Thoracic aorta (tissue), 2 donors: ENCODE measurements around the gene ZBTB17. TPM values are rescaled to one million over a fixed set of nuclear protein-coding genes. Genes with fewer than 3 reads are reported as not detected.

ENCODE experiments used
- ATAC-seq: fragments of 150-250 bp; one replicate; pipeline ENCODE4 v1.8.0; 2017; ENCODE audit warnings: low read depth; ENCODE audit not compliant: insufficient number of reproducible peaks, low FRiP score
- DNase-seq: peaks from one replicate; pipeline ENCODE4 v3.0.0-alpha.2; 2020; ENCODE audit warnings: low spot score
- H3K27ac ChIP-seq, 2 donors: fragments of 200-600 bp; sonication (generic); 1 replicate in 1 of 2; 2 replicates in 1 of 2; pipeline ENCODE4 v1.5.1; 2016; ENCODE audit warnings: mild to moderate bottlenecking in 2 of 2, moderate library complexity in 2 of 2
- H3K27me3 ChIP-seq: fragments of 200-600 bp; sonication (generic); replicated peaks from 2 replicates; pipeline ENCODE4 v1.6.0; 2016; ENCODE audit warnings: mild to moderate bottlenecking; ENCODE audit not compliant: insufficient read depth
- H3K36me3 ChIP-seq: fragments of 200-600 bp; sonication (generic); one replicate; pipeline ENCODE4 v1.5.1; 2016
- H3K4me1 ChIP-seq, 2 donors: fragments of 200-600 bp; sonication (generic); 1 replicate in 1 of 2; 2 replicates in 1 of 2; pipeline versions ENCODE4 v1.5.1 to v1.6.0; 2016; ENCODE audit warnings: low read depth in 2 of 2, mild to moderate bottlenecking in 1 of 2; ENCODE audit not compliant: control insufficient read depth in 1 of 2
- H3K4me3 ChIP-seq: fragments of 200-600 bp; sonication (generic); 2 replicates; pipeline ENCODE4 v1.5.1; 2016; ENCODE audit warnings: mild to moderate bottlenecking
- H3K9me3 ChIP-seq: fragments of 200-600 bp; sonication (generic); 2 replicates; pipeline ENCODE4 v1.5.1; 2016
- total RNA-seq, 2 donors: library from RNA; depleted of rRNA; stranded (reverse); fragments of >200 nt; gene quantifications; one replicate each; pipeline versions ENCODE4 v1.1.0 to v1.2.3, GENCODE V29; 2016
- TF ChIP-seq, protein P1 (sequence below): fragments of 200-600 bp; sonication (generic); IDR thresholded peaks from one replicate; pipeline ENCODE4 v1.5.1; 2019; ENCODE audit warnings: antibody characterized with exemption

ZBTB17 gene
- total RNA-seq, 2 donors from 2014 or later = 42.9 to 46.5 TPM

DNA sequence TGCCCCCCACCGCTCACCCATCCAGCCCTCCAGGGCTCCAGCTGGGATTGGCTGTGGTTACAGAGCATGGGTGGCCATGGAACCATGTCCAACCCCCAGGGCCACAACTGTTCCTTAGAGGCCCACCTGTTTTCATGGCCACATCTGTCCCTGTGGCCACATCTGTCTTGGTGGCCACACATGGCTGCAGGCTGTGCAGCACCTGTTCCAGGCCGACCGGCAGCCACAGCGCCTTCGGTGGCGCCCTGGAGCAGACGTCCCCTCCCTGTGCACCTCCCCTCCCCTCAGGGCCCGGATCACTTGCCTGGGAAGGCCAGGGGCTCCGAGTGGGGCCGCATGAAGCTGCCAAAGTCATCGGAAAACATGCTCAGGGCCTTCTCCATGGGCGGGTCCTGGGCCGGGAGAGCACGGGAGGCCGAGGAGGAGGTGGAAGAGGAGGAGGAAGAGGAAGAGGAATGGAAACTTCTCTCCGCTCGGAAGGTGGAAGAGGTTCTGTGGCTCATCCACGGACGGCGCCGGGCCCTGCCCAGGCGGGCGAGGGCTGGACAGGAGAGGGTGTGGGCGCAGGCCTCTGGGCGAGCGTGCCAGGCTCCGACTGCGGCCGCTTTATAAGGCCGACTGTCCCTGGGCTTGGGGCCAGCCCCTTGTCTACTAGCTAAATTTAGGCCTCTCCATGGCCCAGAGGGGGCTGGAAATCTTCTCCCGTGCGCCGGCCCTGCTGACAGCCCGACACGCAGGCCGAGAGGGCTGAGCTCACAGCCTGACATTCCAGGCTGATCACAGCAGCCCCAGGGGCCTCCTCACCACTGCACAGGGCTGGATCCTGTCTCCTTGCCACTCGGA, 41.8 kb upstream of the ZBTB17 start, which contains the start of gene HSPB7:
TSS of gene HSPB7 (minus strand) at position 583 of the 843 bp plus-strand sequence. CDS start at position 503, 80 bp downstream.
- TF ChIP-seq, protein P1, sequence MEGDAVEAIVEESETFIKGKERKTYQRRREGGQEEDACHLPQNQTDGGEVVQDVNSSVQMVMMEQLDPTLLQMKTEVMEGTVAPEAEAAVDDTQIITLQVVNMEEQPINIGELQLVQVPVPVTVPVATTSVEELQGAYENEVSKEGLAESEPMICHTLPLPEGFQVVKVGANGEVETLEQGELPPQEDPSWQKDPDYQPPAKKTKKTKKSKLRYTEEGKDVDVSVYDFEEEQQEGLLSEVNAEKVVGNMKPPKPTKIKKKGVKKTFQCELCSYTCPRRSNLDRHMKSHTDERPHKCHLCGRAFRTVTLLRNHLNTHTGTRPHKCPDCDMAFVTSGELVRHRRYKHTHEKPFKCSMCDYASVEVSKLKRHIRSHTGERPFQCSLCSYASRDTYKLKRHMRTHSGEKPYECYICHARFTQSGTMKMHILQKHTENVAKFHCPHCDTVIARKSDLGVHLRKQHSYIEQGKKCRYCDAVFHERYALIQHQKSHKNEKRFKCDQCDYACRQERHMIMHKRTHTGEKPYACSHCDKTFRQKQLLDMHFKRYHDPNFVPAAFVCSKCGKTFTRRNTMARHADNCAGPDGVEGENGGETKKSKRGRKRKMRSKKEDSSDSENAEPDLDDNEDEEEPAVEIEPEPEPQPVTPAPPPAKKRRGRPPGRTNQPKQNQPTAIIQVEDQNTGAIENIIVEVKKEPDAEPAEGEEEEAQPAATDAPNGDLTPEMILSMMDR = peak; percentile 24
- peak within 1 kb of the TSS; percentile 97 to 100 for H3K27ac ChIP-seq
- H3K4me1 ChIP-seq = peaks cover 40 to 71% of the 10 kb centered on the region in 2 donors
- no peaks in the 10 kb centered on the region for H3K27me3 ChIP-seq
- peaks cover 8% of the 10 kb centered on the region for H3K36me3 ChIP-seq
- H3K4me3 ChIP-seq = peak within 1 kb of the TSS; percentile 83
- H3K9me3 ChIP-seq = no peaks in the 10 kb centered on the region
- peak; percentile 65 for DNase-seq
- peak; percentile 8 for ATAC-seq

DNA sequence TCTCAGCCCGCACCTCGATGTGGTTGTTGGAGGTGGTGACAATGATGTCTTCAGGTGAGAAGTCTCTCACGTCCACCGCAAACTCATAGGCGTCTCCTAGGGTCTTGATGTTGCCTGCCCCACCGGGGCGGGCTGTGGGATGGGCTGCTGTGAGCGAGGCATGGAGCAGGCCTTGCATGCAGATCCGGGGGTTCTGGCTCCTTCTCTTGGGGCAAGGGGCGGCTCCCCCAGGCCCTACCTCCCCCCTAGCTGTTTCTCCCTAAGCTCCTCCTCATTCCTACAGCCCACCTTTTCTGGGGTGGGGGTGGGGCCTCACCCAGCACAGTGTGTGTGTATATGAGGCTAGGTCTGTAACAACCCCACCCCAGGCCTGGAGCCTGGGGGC, 41.2 kb upstream of the ZBTB17 start:
- H3K9me3 ChIP-seq = no peaks in the 10 kb centered on the region
- DNase-seq = no peak
- ATAC-seq = no peak
- peak overlapping the region; percentile 97 to 100 for H3K27ac ChIP-seq
- TF ChIP-seq, protein P1 = no peak
- H3K4me3 ChIP-seq = peak overlapping the region; percentile 83
- no peaks in the 10 kb centered on the region for H3K27me3 ChIP-seq
- H3K4me1 ChIP-seq = peaks cover 47 to 78% of the 10 kb centered on the region in 2 donors
- H3K36me3 ChIP-seq = peaks cover 8% of the 10 kb centered on the region

DNA sequence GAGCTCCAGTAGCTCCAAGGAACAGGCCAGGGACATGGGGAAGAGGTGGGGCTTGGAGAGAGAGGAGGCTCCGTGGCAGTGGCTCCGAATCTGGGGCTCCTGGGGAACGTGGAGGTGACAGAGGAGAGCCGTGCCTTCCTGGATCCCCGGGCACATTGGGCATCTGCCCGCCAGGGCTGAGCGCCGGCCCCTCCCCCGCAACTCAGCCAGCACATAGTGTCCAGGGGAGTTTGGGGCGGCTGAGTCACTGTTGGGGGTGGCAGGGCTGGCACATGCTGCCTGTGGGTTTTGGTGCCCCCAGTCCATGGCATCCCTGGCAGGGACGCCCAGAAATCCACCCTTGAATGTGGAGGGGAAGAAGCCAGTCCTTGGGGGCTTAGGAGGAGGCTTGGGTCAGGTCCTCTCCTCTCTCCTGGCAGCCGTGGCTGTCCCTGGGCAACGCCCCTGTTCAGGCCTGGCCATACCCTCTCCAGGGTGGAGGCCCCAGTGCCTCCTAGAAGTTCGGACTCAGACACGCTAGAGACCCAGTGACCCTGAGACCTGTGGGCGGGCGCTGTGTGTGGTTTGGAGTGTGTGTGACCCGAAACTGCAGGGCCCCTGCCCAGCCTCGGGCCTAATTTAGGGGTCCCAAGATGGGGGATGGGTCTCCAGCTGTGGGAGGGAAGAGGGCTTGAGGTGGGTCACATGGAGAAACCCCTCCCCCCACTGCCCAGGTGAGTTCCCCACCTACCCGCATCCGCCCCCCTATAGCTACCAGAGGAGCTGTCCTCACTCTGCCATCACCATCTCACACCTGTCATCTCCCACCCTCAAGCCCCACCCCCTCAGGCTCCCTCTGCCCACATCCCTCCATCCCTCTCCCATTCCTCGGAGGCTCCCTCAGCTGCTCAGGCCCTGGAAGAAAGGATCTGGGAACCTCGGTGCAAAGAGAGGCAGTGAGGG, 40.3 kb upstream of the ZBTB17 start:
- TF ChIP-seq, protein P1 = no peak
- ATAC-seq = no peak
- H3K27ac ChIP-seq = peak overlapping the region; percentile 97 to 100
- DNase-seq = peak; percentile 57
- H3K4me3 ChIP-seq = peak overlapping the region; percentile 83
- peaks cover 8% of the 10 kb centered on the region for H3K36me3 ChIP-seq
- H3K9me3 ChIP-seq = no peaks in the 10 kb centered on the region
- no peaks in the 10 kb centered on the region for H3K27me3 ChIP-seq
- peaks cover 47 to 78% of the 10 kb centered on the region in 2 donors for H3K4me1 ChIP-seq

DNA sequence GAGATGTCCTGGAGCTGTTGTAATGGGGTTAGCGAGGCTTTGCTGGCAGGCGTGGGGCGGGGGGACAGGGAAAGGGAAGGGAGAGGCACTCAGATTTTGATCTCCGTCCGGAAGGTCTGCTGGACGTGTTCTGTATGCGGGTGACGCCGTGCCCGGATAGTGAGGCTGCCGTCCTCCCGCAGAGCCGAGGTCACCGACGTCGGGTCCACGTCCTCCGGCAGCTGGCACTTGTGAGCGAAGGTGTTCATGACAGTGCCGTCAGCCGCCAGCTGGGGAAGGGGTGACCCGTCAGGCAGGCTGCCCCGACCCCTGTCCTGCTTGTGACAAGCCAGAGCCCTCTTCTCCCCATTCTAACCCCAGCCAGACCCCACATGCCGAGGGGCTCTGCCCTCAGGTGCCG, 39.6 kb upstream of the ZBTB17 start:
- Histone ChIP-seq H3K36me3 (peaks cover 8% of the 10 kb centered on the region), H3K9me3 (no peaks in the 10 kb centered on the region), H3K4me1 (peaks cover 47 to 76% of the 10 kb centered on the region in 2 donors), H3K27me3 (no peaks in the 10 kb centered on the region), H3K4me3 (peak overlapping the region; percentile 83), H3K27ac (peak overlapping the region; percentile 97 to 100)
- DNase-seq (no peak), ATAC-seq (no peak)
- TF ChIP-seq, protein P1 = no peak
